HG03095 (cell line): ENCODE measurements around the gene ULK1.
"Not testable (repeated sequence)": the region's sequence is repeated elsewhere in the genome, so short reads cannot be mapped to it uniquely, and the experiment has no call there.

Experiments used
- ATAC-seq: cut with Tn5 transposase; IDR thresholded peaks from one replicate; pipeline ENCODE4 v1.9.1; 2021; ENCODE audit warnings: moderate library complexity; ENCODE audit not compliant: unreplicated experiment

Gene ULK1

GRCh38 chr12:131861261-131862083 is 33.0 kb upstream of the ULK1 start:
- no peak for ATAC-seq

DNA sequence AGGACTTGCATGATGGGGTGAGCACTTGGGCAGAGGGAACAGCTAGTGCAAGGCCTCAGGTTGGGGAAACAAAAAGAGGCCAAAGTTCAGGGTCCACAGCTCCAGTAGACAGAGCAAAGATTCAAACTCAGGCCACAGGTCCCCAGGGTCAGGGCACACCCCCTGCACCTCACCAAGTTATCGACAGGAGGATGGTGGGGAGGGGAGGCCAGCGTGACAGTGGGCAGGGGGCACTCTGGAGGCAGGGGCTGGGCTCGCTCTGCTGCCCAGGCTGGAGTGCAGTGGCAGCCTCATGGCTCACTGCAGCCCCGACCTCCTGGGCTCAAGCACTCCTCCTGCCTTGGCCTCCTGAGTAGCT is 32.4 kb upstream of the ULK1 start:
- ATAC-seq: no peak

DNA sequence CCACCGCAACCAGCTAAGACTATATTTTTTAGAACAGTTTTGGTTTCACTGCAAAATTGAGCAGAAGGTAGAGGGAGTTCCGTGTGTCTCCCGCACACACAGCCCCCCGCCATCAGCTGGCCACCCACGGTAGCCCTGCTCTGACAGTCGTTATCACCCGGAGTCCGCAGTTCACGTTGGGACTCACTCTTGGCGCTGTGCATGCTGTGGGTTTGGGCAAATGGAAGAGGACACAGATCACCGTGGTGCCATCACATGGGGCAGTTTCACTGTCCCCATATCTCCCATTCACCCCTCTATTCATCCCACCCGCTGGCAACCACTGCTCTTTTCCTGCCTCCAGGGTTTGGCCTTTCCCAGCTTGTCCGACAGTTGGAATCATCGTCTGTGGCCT is 31.8 kb upstream of the ULK1 start:
- ATAC-seq: no peak

- no peak for ATAC-seq
Measured at GRCh38 chr12:131862994-131863710, 31.3 kb upstream of the ULK1 start.

- no peak for ATAC-seq
Measured at GRCh38 chr12:131863711-131864396, 30.6 kb upstream of the ULK1 start.

- no peak for ATAC-seq
Measured at GRCh38 chr12:131864469-131864868, 30.0 kb upstream of the ULK1 start.

DNA sequence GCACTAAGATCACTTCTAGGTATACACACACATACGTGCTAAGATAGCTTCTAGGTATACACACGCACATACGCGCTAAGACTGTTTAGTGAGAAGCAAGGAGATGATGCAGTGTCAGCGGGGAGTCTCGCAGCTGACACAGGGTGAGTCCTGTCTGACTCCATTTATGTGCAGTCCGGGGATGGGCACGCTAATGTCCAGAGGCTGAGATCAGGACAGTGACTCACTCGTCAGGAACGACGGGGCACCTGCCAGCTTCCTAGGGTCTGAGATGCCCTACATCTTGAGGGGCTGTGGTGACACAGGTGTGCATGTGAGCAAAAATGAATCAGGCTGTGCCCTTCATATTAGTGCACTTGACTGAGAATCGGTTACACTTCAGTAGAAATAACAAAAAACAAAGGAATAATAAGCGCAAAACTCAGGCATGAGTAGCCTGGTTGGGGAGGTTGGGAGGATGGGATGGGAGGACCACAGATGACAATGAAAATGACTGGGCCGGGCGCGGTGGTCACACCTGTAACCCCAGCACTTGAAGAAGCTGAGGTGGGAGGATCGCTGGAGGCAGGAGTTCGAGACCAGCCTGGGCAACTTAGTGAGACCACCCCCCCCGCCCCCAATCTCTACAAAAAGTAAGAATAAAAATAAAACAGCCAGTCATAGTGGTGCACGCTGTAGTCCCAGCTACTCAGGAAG is 29.1 kb upstream of the ULK1 start:
- ATAC-seq: no peak

- ATAC-seq: no peak
Measured at GRCh38 chr12:131867471-131867870, 27.0 kb upstream of the ULK1 start.

GRCh38 chr12:131867891-131868675 is 26.3 kb upstream of the ULK1 start:
- no peak for ATAC-seq

DNA sequence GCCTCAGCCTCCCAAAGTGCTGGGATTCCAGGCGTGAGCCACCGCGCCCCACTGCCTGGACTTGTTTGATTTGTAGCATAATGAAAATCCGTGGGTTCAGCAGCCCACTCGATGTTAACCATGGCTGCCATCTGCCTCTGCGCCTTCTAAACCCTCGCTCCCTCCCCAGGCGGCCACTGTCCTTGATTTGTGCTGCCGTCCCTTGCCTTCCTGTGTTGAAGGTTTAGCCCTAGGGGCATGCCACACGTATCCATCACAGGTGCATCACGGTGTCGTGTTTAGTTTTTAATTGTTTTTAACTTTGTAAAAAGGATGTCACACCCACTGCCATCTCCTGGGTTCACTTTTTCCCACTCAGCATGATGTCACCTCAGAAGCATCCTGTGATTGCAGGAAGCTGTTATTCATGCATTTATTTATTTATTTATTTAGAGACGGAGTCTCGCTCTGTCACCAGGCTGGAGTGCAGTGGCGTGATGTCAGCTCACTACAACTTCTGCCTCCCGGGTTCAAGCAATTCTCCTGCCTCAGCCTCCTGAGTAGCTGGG is 24.5 kb upstream of the ULK1 start:
- no peak for ATAC-seq

- no peak for ATAC-seq
Measured at GRCh38 chr12:131871677-131872076, 22.7 kb upstream of the ULK1 start.

- ATAC-seq: no peak
Measured at GRCh38 chr12:131872154-131873051, 22.0 kb upstream of the ULK1 start.

DNA sequence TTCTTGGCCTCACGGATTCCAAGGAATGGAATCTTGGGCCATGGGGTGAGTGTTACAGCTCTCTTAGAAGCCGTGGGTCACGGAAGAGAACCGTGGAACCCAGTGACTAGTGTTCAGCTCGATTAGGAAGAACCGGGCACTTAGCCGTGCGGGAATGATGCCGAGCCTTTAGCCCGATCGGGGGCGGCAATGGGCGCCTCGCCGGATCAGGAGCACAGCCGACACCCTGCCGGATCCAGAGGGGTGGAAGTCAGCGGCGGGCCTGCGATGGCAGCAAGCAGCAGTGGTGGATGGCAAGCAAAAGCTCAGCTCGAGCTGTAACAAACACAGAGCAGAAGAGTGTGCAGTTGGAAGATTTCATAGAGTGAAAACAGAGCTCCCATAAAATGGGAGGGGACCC is 21.1 kb upstream of the ULK1 start:
- ATAC-seq: no peak

GRCh38 chr12:131874972-131875371 is 19.4 kb upstream of the ULK1 start:
- not testable (repeated sequence) for ATAC-seq

- not testable (repeated sequence) for ATAC-seq
Measured at GRCh38 chr12:131877216-131877615, 17.2 kb upstream of the ULK1 start.

DNA sequence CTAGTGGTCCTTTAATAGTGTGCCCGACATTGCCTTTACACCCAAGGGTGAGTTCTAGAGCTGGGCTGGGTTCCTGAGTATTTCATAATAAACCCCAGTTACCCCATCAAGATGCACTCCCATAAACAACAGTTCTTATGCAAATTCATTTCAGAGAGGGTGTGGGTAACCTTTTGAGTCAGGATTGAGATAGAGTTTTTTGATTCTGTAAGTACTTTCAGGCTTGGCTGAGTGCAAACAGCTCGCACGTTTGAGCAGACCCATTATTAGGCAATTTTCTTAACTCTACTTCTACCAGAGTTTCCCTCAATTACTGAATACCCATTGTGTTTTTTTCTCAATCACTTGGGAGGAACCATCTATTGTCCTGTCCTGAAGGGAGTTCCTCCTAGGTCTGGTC is 16.0 kb upstream of the ULK1 start:
- not testable (repeated sequence) for ATAC-seq

GRCh38 chr12:131882804-131883520 is 11.5 kb upstream of the ULK1 start:
- ATAC-seq: no peak

- no peak for ATAC-seq
Measured at GRCh38 chr12:131883521-131883900, 10.9 kb upstream of the ULK1 start.

DNA sequence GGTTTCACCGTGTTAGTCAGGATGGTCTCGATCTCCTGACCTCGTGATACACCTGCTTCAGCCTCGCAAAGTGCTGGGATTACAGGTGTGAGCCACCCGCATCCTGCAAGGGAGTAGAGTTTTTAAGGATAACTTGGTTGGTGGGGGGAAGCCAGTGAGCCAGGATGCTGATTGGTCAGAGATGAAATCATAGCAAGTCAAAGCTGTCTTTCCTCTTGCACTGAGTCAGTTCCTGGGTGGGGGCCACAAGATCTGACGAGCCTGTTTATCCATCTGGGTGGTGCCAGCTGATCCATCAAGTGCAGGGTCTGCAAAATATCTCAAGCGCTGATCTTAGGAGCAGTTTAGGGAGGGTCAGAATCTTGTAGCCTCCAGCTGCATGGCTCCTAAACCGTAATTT is 9.3 kb upstream of the ULK1 start:
- not testable (repeated sequence) for ATAC-seq
